ENCODE data around the gene PTPRQ.

DNA sequence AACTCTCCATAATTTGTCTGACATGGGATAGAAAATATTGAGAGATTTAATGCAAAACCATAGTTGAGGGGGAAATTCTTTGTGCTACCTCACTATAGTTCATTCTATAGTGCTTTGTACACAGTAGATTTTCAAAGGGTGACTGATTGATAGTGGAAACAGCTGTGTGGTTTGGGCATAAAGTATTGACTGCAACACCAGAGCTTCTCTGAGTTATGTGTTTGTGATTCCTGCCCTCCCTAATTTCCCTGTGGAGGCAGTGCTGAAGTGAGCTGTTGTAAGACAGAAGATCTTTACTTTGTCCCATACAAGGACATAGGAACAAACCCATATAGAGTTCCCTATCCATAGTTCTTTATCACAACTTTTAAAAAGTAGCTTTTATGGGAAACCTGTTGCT lies 47.1 kb downstream of the PTPRQ start:
- no peak for TF ChIP-seq CTCF (IDR thresholded peaks at IDR 0.05 in 8 of 11, conservative IDR thresholded peaks at IDR 0.05 in 3 of 11)
- no peak for TF ChIP-seq POLR2AphosphoS5 (IDR thresholded peaks at IDR 0.05)

All from spleen (tissue), 7 donors.